Measurements from ENCODE around the gene MRPL2.
A peak's percentile ranks its signal among the peaks of the same experiment; 100 is the strongest.

The MRPL2 gene

DNA sequence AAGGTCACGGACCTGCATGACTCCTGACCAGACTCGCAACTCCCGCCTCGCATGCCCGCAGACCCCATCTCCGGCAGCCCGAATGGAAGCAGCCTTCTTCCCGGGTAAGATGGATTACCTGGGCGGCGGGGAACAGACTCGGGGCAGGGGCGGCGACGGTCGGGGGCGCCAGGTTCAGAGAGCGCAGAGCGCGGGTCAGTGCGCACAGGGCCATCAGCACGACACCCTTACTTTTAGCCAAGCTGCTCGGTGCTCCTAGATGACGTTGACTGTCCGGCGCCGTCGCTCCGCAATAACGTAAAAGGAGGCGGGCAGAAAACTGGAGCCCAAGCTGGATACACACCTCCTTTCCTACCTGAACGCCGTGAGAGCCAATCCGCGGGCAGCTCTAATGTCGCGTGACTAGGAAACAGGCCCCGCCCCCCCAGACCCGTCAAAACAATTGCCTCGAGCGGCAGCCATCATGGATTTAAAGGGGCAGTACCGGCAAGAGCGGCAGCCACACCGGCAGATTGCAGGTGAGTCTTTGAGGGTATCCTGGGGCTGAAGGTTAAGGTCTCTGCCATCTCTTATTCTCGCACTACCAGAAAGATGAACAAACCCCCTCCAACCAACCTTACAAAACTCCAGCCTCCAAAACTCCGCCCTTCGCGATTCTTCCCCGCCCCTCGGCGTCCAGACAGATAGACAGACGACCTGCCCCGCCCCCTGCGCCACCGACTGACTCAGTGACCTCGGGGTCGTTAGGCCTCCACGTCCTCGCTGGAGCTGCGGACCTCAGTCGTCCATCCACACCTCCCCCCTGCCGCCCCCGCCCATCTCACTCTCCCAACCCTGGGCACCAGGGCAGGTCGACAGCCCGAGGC is at the start of gene MRPL2, which contains the start of gene KLC4:
Gene MRPL2, minus strand, starts transcription at position 267 of the 866 bp plus-strand sequence. Its CDS starts 53 bp downstream, at position 214.
Gene KLC4, plus strand, starts transcription at position 464 of the 866 bp plus-strand sequence. CDS start 1,705 bp downstream, outside the sequence.
- peak within 1 kb of the TSS; percentile 91 to 99 for H3K4me3 ChIP-seq (replicated peaks in 1 of 2; ENCODE audit: low read depth in 2 of 2, low read length in 2 of 2)
- no peak for TF ChIP-seq CTCF (IDR thresholded peaks at IDR 0.05; ENCODE audit: low read depth, low read length)
- peak; percentile 98 to 99 for DNase-seq (ENCODE audit: low read depth in 2 of 2)

DNA sequence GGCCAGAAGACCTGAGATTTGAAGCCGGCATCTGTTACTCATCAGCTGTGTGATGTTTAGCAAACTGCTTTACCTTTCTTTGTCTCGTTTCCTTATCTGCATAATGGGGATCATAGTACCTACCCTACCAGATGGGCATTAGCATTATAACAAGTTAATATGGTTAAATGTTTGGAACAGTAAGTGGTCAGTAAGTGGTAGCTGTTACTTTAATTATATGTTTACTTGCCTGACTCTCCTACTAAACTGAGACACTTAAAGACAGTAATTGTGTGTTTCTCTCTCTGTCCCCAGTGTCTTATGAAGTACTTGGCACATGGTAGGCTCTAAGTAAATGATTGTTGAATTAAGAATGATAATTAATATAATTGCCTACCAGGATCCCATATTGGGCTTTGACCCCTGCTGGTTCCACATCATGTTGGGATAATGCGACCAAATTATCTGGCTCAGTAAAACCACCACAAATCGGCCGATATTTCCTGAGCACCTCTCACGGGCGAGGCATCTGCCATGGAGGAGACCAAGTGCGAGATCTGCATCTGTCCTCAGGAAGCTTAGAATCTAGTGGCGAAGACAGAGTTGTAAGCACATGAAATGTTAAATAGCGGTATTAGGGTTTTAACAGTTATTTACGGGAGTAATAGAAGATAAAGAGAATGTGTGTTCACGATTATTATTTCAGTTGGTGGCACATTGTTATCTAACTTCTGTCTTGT is 48.3 kb upstream of the MRPL2 start:
- no peak overlapping the region for H3K4me3 ChIP-seq (replicated peaks in 1 of 2; ENCODE audit: low read depth in 2 of 2, low read length in 2 of 2)
- TF ChIP-seq CTCF (IDR thresholded peaks at IDR 0.05; ENCODE audit: low read depth, low read length) = no peak
- DNase-seq (ENCODE audit: low read depth in 2 of 2) = no peak

DNA sequence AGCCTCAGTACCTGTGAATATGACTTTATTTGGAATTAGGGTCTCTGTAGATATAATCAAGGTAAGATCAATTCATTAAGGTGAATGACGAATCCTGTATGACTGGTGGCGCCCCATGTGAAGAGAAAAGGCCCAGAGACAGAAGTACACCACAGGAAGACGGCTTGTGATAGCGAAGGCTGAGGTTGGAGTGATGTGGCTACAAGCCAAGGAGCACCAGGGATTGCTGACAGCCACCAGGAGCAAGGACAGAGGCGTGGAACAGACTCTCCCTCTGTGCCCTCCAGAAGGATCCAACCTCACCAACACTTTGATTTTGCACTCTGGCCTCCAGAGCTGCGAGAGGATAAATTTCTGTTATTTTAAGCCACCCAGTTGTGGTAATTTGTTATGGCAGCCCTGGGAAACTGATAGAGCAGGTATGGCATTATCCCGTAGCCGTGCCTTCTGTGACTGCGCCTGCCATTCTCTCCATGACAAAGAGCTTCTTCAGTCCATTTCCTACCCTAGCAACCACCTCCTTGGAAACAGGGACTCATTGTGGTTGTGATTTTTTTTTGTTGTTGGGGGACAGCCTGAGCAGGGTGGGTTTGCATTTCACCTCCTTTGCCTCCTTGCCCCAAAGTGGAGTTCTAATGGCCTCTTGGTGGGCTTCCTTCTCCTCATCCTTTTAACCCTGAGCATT is 46.4 kb upstream of the MRPL2 start:
- no peak for DNase-seq (ENCODE audit: low read depth in 2 of 2)
- TF ChIP-seq CTCF (IDR thresholded peaks at IDR 0.05; ENCODE audit: low read depth, low read length) = no peak
- no peak overlapping the region for H3K4me3 ChIP-seq (replicated peaks in 1 of 2; ENCODE audit: low read depth in 2 of 2, low read length in 2 of 2)

DNA sequence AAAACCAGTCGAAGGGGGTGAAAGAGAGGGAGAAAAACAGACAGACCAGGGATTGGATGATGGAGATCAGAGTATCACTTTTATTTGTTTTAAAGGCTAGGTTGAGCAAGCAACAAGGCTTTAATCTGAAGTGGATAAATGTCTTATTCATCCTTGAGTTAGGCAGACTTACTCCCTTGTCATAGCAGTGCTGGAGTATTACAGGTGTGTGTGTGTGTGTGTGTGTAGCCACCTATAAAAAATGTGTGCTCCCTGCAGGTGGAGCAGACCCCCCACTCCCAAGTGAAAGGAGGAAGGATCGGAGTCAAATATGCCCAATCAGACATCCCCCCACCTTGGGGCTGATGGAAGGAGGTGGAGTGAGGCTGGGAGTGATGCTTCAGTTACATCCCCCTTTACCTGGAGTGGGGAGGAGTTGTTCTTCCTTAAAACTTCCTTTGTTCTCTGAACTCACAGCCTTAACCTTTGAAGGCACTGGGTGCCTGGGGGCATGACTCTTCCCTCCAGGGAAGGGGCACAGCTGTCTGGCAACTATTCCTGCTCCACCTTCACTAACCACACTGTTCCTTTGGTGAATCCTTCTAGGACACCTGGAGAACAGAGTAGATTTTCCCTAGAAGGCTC is 44.1 kb upstream of the MRPL2 start:
- TF ChIP-seq CTCF (IDR thresholded peaks at IDR 0.05; ENCODE audit: low read depth, low read length) = no peak
- no peak overlapping the region for H3K4me3 ChIP-seq (replicated peaks in 1 of 2; ENCODE audit: low read depth in 2 of 2, low read length in 2 of 2)
- no peak for DNase-seq (ENCODE audit: low read depth in 2 of 2)

- peak in 1 of 2 donors; percentile 58 for DNase-seq (ENCODE audit: low read depth in 2 of 2)
- no peak overlapping the region for H3K4me3 ChIP-seq (replicated peaks in 1 of 2; ENCODE audit: low read depth in 2 of 2, low read length in 2 of 2)
- TF ChIP-seq CTCF (IDR thresholded peaks at IDR 0.05; ENCODE audit: low read depth, low read length) = no peak
Observed at GRCh38 chr6:43101497-43101896, 42.3 kb upstream of the MRPL2 start.

DNA sequence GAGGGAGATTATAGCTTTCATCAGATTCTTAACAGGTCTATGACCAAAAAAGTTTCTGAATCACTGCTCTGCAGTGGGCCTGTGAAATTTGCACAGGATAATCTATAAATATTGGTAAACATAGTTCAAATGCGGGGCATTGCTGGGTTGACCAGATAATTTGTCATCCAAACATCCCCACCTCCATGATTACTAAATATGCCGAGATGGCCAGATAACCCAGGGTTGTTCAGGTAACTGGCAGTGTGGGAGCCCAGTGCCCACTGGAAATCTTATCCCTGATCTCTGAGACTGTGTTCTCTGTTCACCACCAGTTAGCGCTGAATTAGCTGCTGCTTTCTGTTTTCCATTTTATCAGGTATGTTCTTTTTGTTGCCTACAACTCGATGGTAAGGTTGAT is 38.3 kb upstream of the MRPL2 start:
- no peak for DNase-seq (ENCODE audit: low read depth in 2 of 2)
- TF ChIP-seq CTCF (IDR thresholded peaks at IDR 0.05; ENCODE audit: low read depth, low read length) = no peak
- H3K4me3 ChIP-seq (replicated peaks in 1 of 2; ENCODE audit: low read depth in 2 of 2, low read length in 2 of 2) = no peak overlapping the region
